ENCODE results near the gene CDKN2B-AS1.

The CDKN2B-AS1 gene

DNA sequence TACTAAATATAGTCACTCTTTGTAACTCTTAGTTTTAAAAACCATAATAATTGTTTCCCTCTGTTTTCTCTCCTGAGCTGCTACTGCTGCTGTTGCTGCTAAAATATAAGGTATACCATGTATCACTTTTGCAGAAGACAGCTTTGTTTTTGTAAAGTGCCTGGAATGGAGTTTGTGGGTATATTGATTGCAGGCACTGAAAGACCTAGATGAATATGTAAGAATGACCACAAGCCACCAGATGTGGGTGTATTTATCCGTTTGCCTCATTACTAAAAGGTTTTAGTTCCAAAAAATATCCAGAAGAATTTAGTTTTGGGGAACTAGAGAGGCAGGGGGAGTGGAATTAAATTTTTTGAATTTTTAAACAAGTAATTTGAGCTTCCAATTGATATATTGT, 165.6 kb downstream of the CDKN2B-AS1 start:
- no peak for DNase-seq (ENCODE audit: extremely low read depth, insufficient read length)
- TF ChIP-seq, protein P1, sequence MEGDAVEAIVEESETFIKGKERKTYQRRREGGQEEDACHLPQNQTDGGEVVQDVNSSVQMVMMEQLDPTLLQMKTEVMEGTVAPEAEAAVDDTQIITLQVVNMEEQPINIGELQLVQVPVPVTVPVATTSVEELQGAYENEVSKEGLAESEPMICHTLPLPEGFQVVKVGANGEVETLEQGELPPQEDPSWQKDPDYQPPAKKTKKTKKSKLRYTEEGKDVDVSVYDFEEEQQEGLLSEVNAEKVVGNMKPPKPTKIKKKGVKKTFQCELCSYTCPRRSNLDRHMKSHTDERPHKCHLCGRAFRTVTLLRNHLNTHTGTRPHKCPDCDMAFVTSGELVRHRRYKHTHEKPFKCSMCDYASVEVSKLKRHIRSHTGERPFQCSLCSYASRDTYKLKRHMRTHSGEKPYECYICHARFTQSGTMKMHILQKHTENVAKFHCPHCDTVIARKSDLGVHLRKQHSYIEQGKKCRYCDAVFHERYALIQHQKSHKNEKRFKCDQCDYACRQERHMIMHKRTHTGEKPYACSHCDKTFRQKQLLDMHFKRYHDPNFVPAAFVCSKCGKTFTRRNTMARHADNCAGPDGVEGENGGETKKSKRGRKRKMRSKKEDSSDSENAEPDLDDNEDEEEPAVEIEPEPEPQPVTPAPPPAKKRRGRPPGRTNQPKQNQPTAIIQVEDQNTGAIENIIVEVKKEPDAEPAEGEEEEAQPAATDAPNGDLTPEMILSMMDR (IDR thresholded peaks at IDR 0.05; ENCODE audit: insufficient read depth, low read length, poor library complexity, severe bottlenecking) = no peak
- Histone ChIP-seq H3K27me3 (replicated peaks; ENCODE audit: control insufficient read depth, insufficient read depth, low read length) (no peaks in the 10 kb centered on the region), H3K36me3 (ENCODE audit: control insufficient read depth, insufficient read depth, low read length) (no peaks in the 10 kb centered on the region), H3K4me3 (replicated peaks; ENCODE audit: low read depth, low read length) (no peak overlapping the region)

- Histone ChIP-seq H3K36me3 (ENCODE audit: control insufficient read depth, insufficient read depth, low read length) (no peaks in the 10 kb centered on the region), H3K4me3 (replicated peaks; ENCODE audit: low read depth, low read length) (no peak overlapping the region), H3K27me3 (replicated peaks; ENCODE audit: control insufficient read depth, insufficient read depth, low read length) (no peaks in the 10 kb centered on the region)
- DNase-seq (ENCODE audit: extremely low read depth, insufficient read length) = no peak
- TF ChIP-seq, protein P1 (IDR thresholded peaks at IDR 0.05; ENCODE audit: insufficient read depth, low read length, poor library complexity, severe bottlenecking) = no peak
Observed at GRCh38 chr9:22165144-22165543, 170.6 kb downstream of the CDKN2B-AS1 start.

DNA sequence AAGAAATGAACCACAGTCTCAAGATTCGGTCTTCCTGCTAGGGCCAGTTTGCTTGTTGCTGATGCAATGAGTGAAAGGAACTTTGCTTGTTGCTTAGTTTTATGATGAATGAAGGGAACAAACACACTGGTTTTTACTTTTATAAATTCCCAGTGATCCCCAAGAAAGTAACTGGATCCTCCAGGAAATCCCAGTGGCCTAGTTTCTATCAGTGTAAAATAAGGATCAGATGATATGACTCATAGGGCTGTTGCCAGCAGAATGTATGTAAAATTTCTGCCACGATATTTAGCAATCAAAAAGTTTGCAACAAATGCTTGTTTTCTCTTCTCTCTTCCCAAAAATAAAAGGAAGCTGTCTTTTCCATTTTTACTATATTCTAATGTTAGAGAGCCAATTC, 174.7 kb downstream of the CDKN2B-AS1 start:
- no peaks in the 10 kb centered on the region for H3K27me3 ChIP-seq (replicated peaks; ENCODE audit: control insufficient read depth, insufficient read depth, low read length)
- H3K36me3 ChIP-seq (ENCODE audit: control insufficient read depth, insufficient read depth, low read length) = no peaks in the 10 kb centered on the region
- TF ChIP-seq, protein P1 (IDR thresholded peaks at IDR 0.05; ENCODE audit: insufficient read depth, low read length, poor library complexity, severe bottlenecking) = no peak
- DNase-seq (ENCODE audit: extremely low read depth, insufficient read length) = no peak
- H3K4me3 ChIP-seq (replicated peaks; ENCODE audit: low read depth, low read length) = no peak overlapping the region

- TF ChIP-seq, protein P1 (IDR thresholded peaks at IDR 0.05; ENCODE audit: insufficient read depth, low read length, poor library complexity, severe bottlenecking) = no peak
- no peak for DNase-seq (ENCODE audit: extremely low read depth, insufficient read length)
- H3K4me3 ChIP-seq (replicated peaks; ENCODE audit: low read depth, low read length) = no peak overlapping the region
- no peaks in the 10 kb centered on the region for H3K36me3 ChIP-seq (ENCODE audit: control insufficient read depth, insufficient read depth, low read length)
- H3K27me3 ChIP-seq (replicated peaks; ENCODE audit: control insufficient read depth, insufficient read depth, low read length) = no peaks in the 10 kb centered on the region
Observed at GRCh38 chr9:22169727-22170503, 175.3 kb downstream of the CDKN2B-AS1 start.
